HepG2 (cell line): ENCODE data around the gene CHN2. TPM values are rescaled to one million over a fixed set of nuclear protein-coding genes. Genes with fewer than 3 reads are reported as not detected.

Experiments
- CBFB ChIP-seq: sonication (generic); formaldehyde crosslinking; IDR thresholded peaks from 2 replicates; pipeline ENCODE4 v1.4.0; 2020; ENCODE audit warnings: missing genetic modification reagents
- FOXP1 ChIP-seq, 2 experiments: fragments of 450-650 bp in 1 of 2; IDR thresholded peaks; 2 replicates each; pipeline ENCODE4 v1.6.1; 2017 to 2018; ENCODE audit warnings: antibody characterized with exemption in 1 of 2
- NONO ChIP-seq, 2 experiments: fragments of 450-650 bp in 1 of 2; sonication (generic) in 1 of 2; formaldehyde crosslinking in 1 of 2; IDR thresholded peaks in 1 of 2; conservative IDR thresholded peaks in 1 of 2; 2 replicates each; pipeline versions ENCODE4 v1.6.1 to v1.8.0; 2017 to 2022; ENCODE audit warnings: mild to moderate bottlenecking in 1 of 2, missing genetic modification reagents in 1 of 2, moderate library complexity in 1 of 2
- NR2F1 ChIP-seq, 2 experiments: fragments of 450-650 bp in 1 of 2; formaldehyde crosslinking in 1 of 2; IDR thresholded peaks; 2 replicates each; pipeline versions ENCODE4 v1.5.0 to v1.6.1; 2016 to 2020; ENCODE audit warnings: mild to moderate bottlenecking in 1 of 2, missing compliant biosample characterization in 1 of 2, missing genetic modification reagents in 1 of 2, moderate library complexity in 1 of 2
- PHF20 ChIP-seq: sonication (generic); formaldehyde crosslinking; IDR thresholded peaks from 2 replicates; pipeline ENCODE4 v1.5.0; 2020; ENCODE audit warnings: mild to moderate bottlenecking, missing genetic modification reagents
- POLR2AphosphoS5 ChIP-seq: IDR thresholded peaks from 2 replicates; pipeline ENCODE4 v1.6.1; 2012; ENCODE audit warnings: low read depth, low read length
- RBFOX2 ChIP-seq: fragments of 200-400 bp; formaldehyde crosslinking; IDR thresholded peaks from 2 replicates; pipeline ENCODE4 v1.6.1; 2017; ENCODE audit warnings: low read depth, mild to moderate bottlenecking, low read length
- ZNF564 ChIP-seq: sonication (generic); formaldehyde crosslinking; IDR thresholded peaks from 2 replicates; pipeline ENCODE4 v1.8.1; 2023; ENCODE audit warnings: mild to moderate bottlenecking, missing genetic modification reagents
- ZNF605 ChIP-seq: sonication (generic); formaldehyde crosslinking; IDR thresholded peaks from 2 replicates; pipeline ENCODE4 v1.8.0; 2022; ENCODE audit warnings: mild to moderate bottlenecking, missing genetic modification reagents
- ZNF710 ChIP-seq: sonication (generic); formaldehyde crosslinking; IDR thresholded peaks from 2 replicates; pipeline ENCODE4 v1.5.0; 2020; ENCODE audit warnings: mild to moderate bottlenecking, missing genetic modification reagents, borderline replicate concordance
- ZNF766 ChIP-seq: sonication (generic); formaldehyde crosslinking; IDR thresholded peaks from 2 replicates; pipeline ENCODE4 v1.5.0; 2020; ENCODE audit warnings: missing genetic modification reagents, borderline replicate concordance
- ZNF83 ChIP-seq: sonication (generic); formaldehyde crosslinking; IDR thresholded peaks from 2 replicates; pipeline ENCODE4 v1.4.0; 2020; ENCODE audit warnings: missing genetic modification reagents, mild to moderate bottlenecking, borderline replicate concordance
- ZNF850 ChIP-seq: sonication (generic); formaldehyde crosslinking; conservative IDR thresholded peaks from 2 replicates; pipeline ENCODE4 v1.9.0; 2021; ENCODE audit warnings: mild to moderate bottlenecking, missing genetic modification reagents
- ZNF891 ChIP-seq: sonication (generic); formaldehyde crosslinking; IDR thresholded peaks from 2 replicates; pipeline ENCODE4 v1.5.0; 2020; ENCODE audit warnings: mild to moderate bottlenecking, missing genetic modification reagents
- ZSCAN30 ChIP-seq: sonication (generic); formaldehyde crosslinking; IDR thresholded peaks from 2 replicates; pipeline ENCODE4 v1.5.0; 2020; ENCODE audit warnings: mild to moderate bottlenecking, missing genetic modification reagents
- polyA plus RNA-seq, 8 experiments: library from polyadenylated mRNA; depleted of rRNA in 3 of 8; stranded (reverse) in 7 of 8; unstranded in 1 of 8; fragments of >200 nt; fragmentation: Illumina TruSeq in 4 of 8; extraction: Trizol in 4 of 8; gene quantifications; 2 replicates each; pipeline versions ENCODE4 v1.2.1 to v1.2.3, GENCODE V29; 2011 to 2016; ENCODE audit warnings: low read depth in 4 of 8, missing spikeins in 1 of 8, mixed read lengths in 1 of 8; ENCODE audit not compliant: insufficient read depth in 1 of 8
- total RNA-seq, 5 experiments: library from RNA; depleted of rRNA; stranded (reverse); fragments of >200 nt; fragmentation: Illumina TruSeq; extraction: Trizol; gene quantifications; 2 replicates each; pipeline ENCODE4 v1.2.3, GENCODE V29; 2016; ENCODE audit warnings: low read depth in 1 of 5
- TF ChIP-seq, protein P1 (sequence below): sonication (generic); formaldehyde crosslinking; IDR thresholded peaks from 2 replicates; pipeline ENCODE4 v1.5.0; 2020; ENCODE audit warnings: mild to moderate bottlenecking, missing genetic modification reagents
- TF ChIP-seq, protein P2 (sequence below): sonication (generic); formaldehyde crosslinking; IDR thresholded peaks from 2 replicates; pipeline ENCODE4 v1.4.0; 2020; ENCODE audit warnings: missing genetic modification reagents, borderline replicate concordance
- TF ChIP-seq, protein P3 (sequence below): sonication (generic); formaldehyde crosslinking; IDR thresholded peaks from 2 replicates; pipeline ENCODE4 v1.4.0; 2020; ENCODE audit warnings: missing genetic modification reagents

CHN2 gene
- total and polyA plus RNA-seq, 2 of the 13 experiments (the other 11 are each of a cell fraction or from before 2014, with no cell fraction given), result 23.5 to 30.5 TPM

GRCh38 chr7:29194594-29195427 is at the start of gene CHN2 (continued):
- TF ChIP-seq, protein P1, sequence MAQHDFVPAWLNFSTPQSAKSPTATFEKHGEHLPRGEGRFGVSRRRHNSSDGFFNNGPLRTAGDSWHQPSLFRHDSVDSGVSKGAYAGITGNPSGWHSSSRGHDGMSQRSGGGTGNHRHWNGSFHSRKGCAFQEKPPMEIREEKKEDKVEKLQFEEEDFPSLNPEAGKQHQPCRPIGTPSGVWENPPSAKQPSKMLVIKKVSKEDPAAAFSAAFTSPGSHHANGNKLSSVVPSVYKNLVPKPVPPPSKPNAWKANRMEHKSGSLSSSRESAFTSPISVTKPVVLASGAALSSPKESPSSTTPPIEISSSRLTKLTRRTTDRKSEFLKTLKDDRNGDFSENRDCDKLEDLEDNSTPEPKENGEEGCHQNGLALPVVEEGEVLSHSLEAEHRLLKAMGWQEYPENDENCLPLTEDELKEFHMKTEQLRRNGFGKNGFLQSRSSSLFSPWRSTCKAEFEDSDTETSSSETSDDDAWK (CRISPR knock-in tag), result no peak
- peak; percentile 41; the same call in 1 of the 2 replicates for TF ChIP-seq ZNF710 (CRISPR knock-in tag)
- 0 out of 2 replicates have a peak, but pooled peaks have one; percentile 41 for TF ChIP-seq ZNF83 (CRISPR knock-in tag)
- 0 out of 2 replicates have a peak, but pooled peaks have one; percentile 43 for TF ChIP-seq ZNF766 (CRISPR knock-in tag)
- TF ChIP-seq ZNF564 (CRISPR knock-in tag), result peak; percentile 81
- no peak for TF ChIP-seq NONO (IDR thresholded peaks at IDR 0.05)
- peak; percentile 78 for TF ChIP-seq NONO (CRISPR knock-in tag; conservative IDR thresholded peaks at IDR 0.05)
- TF ChIP-seq ZNF850 (CRISPR knock-in tag), result no peak
- TF ChIP-seq ZNF891 (CRISPR knock-in tag), result 0 out of 2 replicates have a peak, but pooled peaks have one; percentile 19
- peak; percentile 96 for TF ChIP-seq RBFOX2
- TF ChIP-seq, protein P2, sequence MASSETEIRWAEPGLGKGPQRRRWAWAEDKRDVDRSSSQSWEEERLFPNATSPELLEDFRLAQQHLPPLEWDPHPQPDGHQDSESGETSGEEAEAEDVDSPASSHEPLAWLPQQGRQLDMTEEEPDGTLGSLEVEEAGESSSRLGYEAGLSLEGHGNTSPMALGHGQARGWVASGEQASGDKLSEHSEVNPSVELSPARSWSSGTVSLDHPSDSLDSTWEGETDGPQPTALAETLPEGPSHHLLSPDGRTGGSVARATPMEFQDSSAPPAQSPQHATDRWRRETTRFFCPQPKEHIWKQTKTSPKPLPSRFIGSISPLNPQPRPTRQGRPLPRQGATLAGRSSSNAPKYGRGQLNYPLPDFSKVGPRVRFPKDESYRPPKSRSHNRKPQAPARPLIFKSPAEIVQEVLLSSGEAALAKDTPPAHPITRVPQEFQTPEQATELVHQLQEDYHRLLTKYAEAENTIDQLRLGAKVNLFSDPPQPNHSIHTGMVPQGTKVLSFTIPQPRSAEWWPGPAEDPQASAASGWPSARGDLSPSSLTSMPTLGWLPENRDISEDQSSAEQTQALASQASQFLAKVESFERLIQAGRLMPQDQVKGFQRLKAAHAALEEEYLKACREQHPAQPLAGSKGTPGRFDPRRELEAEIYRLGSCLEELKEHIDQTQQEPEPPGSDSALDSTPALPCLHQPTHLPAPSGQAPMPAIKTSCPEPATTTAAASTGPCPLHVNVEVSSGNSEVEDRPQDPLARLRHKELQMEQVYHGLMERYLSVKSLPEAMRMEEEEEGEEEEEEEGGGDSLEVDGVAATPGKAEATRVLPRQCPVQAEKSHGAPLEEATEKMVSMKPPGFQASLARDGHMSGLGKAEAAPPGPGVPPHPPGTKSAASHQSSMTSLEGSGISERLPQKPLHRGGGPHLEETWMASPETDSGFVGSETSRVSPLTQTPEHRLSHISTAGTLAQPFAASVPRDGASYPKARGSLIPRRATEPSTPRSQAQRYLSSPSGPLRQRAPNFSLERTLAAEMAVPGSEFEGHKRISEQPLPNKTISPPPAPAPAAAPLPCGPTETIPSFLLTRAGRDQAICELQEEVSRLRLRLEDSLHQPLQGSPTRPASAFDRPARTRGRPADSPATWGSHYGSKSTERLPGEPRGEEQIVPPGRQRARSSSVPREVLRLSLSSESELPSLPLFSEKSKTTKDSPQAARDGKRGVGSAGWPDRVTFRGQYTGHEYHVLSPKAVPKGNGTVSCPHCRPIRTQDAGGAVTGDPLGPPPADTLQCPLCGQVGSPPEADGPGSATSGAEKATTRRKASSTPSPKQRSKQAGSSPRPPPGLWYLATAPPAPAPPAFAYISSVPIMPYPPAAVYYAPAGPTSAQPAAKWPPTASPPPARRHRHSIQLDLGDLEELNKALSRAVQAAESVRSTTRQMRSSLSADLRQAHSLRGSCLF, result no peak
- no peak for TF ChIP-seq ZNF605 (CRISPR knock-in tag)
- TF ChIP-seq, protein P3, sequence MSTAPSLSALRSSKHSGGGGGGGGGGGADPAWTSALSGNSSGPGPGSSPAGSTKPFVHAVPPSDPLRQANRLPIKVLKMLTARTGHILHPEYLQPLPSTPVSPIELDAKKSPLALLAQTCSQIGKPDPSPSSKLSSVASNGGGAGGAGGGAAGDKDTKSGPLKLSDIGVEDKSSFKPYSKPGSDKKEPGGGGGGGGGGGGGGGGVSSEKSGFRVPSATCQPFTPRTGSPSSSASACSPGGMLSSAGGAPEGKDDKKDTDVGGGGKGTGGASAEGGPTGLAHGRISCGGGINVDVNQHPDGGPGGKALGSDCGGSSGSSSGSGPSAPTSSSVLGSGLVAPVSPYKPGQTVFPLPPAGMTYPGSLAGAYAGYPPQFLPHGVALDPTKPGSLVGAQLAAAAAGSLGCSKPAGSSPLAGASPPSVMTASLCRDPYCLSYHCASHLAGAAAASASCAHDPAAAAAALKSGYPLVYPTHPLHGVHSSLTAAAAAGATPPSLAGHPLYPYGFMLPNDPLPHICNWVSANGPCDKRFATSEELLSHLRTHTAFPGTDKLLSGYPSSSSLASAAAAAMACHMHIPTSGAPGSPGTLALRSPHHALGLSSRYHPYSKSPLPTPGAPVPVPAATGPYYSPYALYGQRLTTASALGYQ (CRISPR knock-in tag), result no peak
- no peak for TF ChIP-seq FOXP1 (IDR thresholded peaks at IDR 0.05)
- no peak for TF ChIP-seq FOXP1 (CRISPR knock-in tag; IDR thresholded peaks at IDR 0.05)
- no peak for TF ChIP-seq NR2F1 (CRISPR knock-in tag; IDR thresholded peaks at IDR 0.05)
- TF ChIP-seq PHF20 (CRISPR knock-in tag), result peak; percentile 48; the same call in 1 of the 2 replicates
- TF ChIP-seq ZSCAN30 (CRISPR knock-in tag), result no peak
- 0 out of 2 replicates have a peak, but pooled peaks have one; percentile 58 for TF ChIP-seq CBFB (CRISPR knock-in tag)
- peak; percentile 70 for TF ChIP-seq POLR2AphosphoS5
